GM04504 (cell line): ENCODE data around the gene CT45A9.
"Not testable (repeated sequence)": the region's sequence is repeated elsewhere in the genome, so short reads cannot be mapped to it uniquely, and the experiment has no call there.

Source experiments
- DNase-seq: peaks from one replicate; pipeline ENCODE4 v3.0.0-alpha.2; 2012; ENCODE audit warnings: low read depth

CT45A9 gene, protein sequence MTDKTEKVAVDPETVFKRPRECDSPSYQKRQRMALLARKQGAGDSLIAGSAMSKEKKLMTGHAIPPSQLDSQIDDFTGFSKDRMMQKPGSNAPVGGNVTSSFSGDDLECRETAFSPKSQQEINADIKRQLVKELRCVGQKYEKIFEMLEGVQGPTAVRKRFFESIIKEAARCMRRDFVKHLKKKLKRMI

GRCh38 chrX:135871712-135872111 is at the start of gene CT45A9:
CT45A9 (minus strand) TSS chrX:135871812; CDS start chrX:135868061, 3,751 bp downstream.
- DNase-seq: not testable (repeated sequence)

GRCh38 chrX:135920516-135920915 is 48.9 kb upstream of the CT45A9 start:
- DNase-seq: not testable (repeated sequence)

- no peak for DNase-seq
Observed at GRCh38 chrX:135914404-135914803, 42.8 kb upstream of the CT45A9 start.

- no peak for DNase-seq
Observed at GRCh38 chrX:135910251-135910650, 38.6 kb upstream of the CT45A9 start.

DNA sequence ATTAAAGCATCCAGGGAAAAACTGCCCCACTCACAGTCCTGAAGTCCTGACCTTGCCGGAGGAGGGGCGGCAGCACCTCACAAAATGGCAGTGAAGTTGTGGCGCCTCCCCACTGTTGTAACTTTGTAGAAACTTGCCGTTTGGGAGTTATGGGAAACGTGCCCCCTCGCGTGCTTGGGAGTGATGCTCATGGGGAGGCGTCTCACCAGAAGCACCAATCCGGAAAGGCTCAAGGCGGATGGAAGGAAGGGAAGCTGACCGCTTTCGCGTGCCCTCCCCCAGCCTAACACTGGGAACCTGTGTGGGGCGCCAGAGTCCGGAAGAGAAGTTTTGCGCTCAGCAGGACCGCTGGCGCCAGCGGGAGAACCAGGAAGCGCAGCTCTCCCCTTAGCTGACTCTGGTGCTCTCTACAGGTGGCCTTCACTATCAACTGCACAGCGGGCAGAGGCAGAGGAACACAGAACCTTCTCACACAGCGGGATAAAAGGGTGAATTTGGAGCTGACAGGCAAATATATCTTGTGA is 21.7 kb upstream of the CT45A9 start, which contains the start of the genes CT45A10 and SAGE1:
Gene CT45A10, minus strand, starts transcription at position 151 of the 524 bp plus-strand sequence. CDS start 8,100 bp downstream, outside the sequence.
Gene SAGE1, plus strand, starts transcription at position 423 of the 524 bp plus-strand sequence. CDS start 2,527 bp downstream, outside the sequence.
- DNase-seq: no peak

DNA sequence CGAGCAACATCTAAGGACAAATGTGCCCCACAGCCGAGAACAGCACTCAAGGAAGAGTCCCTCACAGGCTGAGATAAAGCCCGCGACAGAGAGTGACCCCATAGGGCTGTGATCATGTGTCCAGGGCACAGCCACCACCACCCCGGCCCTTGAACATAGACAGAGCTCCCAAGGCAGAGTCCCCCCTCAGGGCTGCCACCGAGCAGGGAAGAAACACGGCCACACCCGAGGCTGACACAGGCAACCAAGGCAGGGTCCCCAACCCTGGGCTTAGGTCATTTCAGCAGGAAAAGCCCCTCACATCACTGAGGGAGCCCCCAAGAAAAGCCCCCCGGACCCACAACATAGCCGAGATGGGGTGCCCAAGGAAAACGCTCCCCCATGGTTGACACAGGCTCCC is 21.2 kb upstream of the CT45A9 start:
- DNase-seq: no peak

- DNase-seq: no peak
Observed at GRCh38 chrX:135890087-135890585, 18.5 kb upstream of the CT45A9 start.

DNA sequence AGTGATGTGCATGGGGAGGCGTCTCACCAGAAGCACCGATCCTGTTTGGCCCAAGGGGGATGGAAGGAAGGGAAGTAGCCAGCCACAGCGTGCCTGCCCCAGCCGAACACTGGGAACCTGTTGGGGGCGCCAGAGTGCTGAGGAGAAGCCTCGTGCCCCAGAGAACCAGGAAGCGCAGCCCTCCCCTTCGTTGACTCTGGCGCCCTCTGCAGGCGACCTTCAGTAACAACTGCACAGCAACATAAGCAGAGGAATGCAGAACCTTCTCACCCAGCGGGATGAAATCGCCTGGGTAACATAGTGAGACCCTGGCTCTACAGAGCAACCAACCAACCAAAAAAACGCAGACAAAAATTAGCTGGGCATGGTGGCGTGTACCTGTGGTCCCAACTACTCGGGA is 17.4 kb upstream of the CT45A9 start:
- not testable (repeated sequence) for DNase-seq

- not testable (repeated sequence) for DNase-seq
Observed at GRCh38 chrX:135888230-135888629, 16.6 kb upstream of the CT45A9 start.

DNA sequence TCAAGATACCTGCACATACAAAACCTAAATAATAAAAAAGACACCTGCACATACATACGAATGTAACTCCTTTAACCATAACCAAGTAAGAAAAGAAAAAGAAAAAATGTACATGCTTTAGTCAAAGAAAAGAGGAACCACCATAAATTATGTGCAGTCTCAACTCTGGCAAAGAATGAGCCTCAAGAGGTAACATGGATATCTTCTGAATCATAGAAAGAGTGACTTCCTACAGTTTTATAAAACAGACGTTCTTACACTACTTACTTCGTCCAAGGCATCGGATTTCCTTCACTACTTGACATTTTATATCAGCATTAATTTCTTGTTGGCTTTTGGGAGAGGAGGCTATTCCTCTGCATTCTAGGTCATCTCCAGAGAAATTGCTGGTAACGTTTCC is 11.1 kb upstream of the CT45A9 start:
- DNase-seq: not testable (repeated sequence)

DNA sequence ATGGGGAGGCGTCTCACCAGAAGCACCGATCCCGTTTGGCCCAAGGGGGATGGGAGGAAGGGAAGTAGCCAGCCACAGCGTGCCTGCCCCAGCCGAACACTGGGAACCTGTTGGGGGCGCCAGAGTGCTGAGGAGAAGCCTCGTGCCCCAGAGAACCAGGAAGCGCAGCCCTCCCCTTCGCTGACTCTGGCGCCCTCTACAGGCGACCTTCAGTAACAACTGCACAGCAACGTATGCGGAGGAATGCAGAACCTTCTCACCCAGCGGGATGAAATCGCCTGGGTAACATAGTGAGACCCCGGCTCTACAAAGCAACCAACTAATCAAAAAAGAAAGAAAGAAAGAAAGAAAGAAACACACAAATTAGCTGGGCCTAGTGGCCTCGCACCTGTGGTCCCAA is 17.2 kb downstream of the CT45A9 start, which contains the start of gene CT45A8:
Gene CT45A8, minus strand, starts transcription at position 101 of the 400 bp plus-strand sequence. CDS start 3,755 bp downstream, outside the sequence.
- not testable (repeated sequence) for DNase-seq

- not testable (repeated sequence) for DNase-seq
Observed at GRCh38 chrX:135837180-135837579, 34.4 kb downstream of the CT45A9 start, which contains the start of gene CT45A7. CT45A7 (minus strand) TSS chrX:135837280; CDS start chrX:135833533, 3,747 bp downstream.

DNA sequence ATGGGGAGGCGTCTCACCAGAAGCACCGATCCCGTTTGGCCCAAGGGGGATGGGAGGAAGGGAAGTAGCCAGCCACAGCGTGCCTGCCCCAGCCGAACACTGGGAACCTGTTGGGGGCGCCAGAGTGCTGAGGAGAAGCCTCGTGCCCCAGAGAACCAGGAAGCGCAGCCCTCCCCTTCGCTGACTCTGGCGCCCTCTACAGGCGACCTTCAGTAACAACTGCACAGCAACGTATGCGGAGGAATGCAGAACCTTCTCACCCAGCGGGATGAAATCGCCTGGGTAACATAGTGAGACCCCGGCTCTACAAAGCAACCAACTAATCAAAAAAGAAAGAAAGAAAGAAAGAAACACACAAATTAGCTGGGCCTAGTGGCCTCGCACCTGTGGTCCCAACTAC is 51.7 kb downstream of the CT45A9 start, which contains the start of gene CT45A2:
Gene CT45A2, minus strand, starts transcription at position 101 of the 400 bp plus-strand sequence. CDS start 3,747 bp downstream, outside the sequence.
- DNase-seq: not testable (repeated sequence)
